ENCODE measurements around the gene INPPL1.

- TF ChIP-seq CTCF (IDR thresholded peaks at IDR 0.05; ENCODE audit: low read depth, low read length) (no peak), EZH2phosphoT487 (IDR thresholded peaks at IDR 0.05; ENCODE audit: low read depth) (no peak)
These were observed 4.3 kb downstream of the INPPL1 start for GRCh38 chr11:72228844-72229231.
